Measurements from ENCODE around the gene RAPGEF3. TPM values are rescaled to one million over a fixed set of nuclear protein-coding genes. Genes with fewer than 3 reads are reported as not detected.

RAPGEF3 gene
- total and polyA plus RNA-seq, 2 donors from 2014 or later = 84.3 to 179 TPM

DNA sequence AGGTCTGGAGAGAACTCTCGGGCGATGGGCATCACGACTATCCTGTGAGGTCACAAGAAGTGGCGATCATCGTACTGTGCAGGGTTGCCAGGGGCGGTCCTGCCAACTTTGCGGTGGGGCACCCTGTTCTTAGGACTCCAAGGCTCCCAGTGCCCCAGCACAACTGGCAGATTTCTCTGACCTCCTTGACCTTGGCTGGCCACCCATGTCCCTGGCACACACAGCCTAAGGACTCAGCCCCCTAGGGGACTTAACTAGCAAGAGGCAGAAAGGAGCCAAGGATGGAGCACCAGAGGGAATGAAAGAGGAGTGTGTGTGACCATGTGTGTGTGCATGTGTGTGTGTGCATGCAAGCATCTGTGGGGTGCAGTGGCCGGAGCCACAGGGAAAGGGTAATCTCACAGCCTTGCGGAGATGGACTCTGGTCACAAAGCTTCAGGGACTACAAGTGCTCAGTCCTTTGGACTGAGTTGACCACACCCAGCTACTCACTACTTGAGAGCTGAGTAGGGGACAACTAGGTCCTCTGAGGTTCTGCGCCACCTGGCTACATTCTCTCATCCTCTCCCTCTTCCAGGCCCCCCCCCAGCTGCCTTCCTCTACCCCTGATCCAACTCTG lies 28.1 kb upstream of the RAPGEF3 start:
- no peak for FAIRE-seq
- DNase-seq = peak in 1 of 5 donors; percentile 35
- no peaks in the 10 kb centered on the region for H3K27me3 ChIP-seq (ENCODE audit: control insufficient read depth, insufficient read depth, low read length)
- no peaks in the 10 kb centered on the region for H3K9me3 ChIP-seq (ENCODE audit: control insufficient read depth in 2 of 3, insufficient read depth in 1 of 3, low read length in 3 of 3)
- H3K27ac ChIP-seq (ENCODE audit: low read depth in 2 of 2, low read length in 2 of 2) = no peak overlapping the region
- no peaks in the 10 kb centered on the region for H3K4me1 ChIP-seq (ENCODE audit: control insufficient read depth in 2 of 3, insufficient read depth in 2 of 3, low read depth in 1 of 3, low read length in 3 of 3)
- TF ChIP-seq CTCF (IDR thresholded peaks at IDR 0.05; ENCODE audit: borderline replicate concordance, extremely low read depth, insufficient read depth) = no peak
- H3K4me3 ChIP-seq (ENCODE audit: low read length in 3 of 3) = no peak overlapping the region
- no peak overlapping the region for H3K9ac ChIP-seq (ENCODE audit: low read length in 3 of 3)
- peaks cover 6 to 50% (median 24%) of the 10 kb centered on the region in 3 donors for H3K36me3 ChIP-seq (ENCODE audit: control insufficient read depth in 2 of 3, insufficient read depth in 3 of 3, low read length in 3 of 3)
- intact Hi-C loops (cut with DNase I) = loop anchor here (10.0 kb wide), 1 partner anchor 48 kb away; no protein-coding TSS in a partner anchor

GRCh38 chr12:47785887-47786661 lies 27.4 kb upstream of the RAPGEF3 start:
- Histone ChIP-seq H3K36me3 (ENCODE audit: control insufficient read depth in 2 of 3, insufficient read depth in 3 of 3, low read length in 3 of 3) (peaks cover 6 to 46% (median 29%) of the 10 kb centered on the region in 3 donors), H3K4me1 (ENCODE audit: control insufficient read depth in 2 of 3, insufficient read depth in 2 of 3, low read depth in 1 of 3, low read length in 3 of 3) (no peaks in the 10 kb centered on the region), H3K27ac (ENCODE audit: low read depth in 2 of 2, low read length in 2 of 2) (no peak overlapping the region), H3K9me3 (ENCODE audit: control insufficient read depth in 2 of 3, insufficient read depth in 1 of 3, low read length in 3 of 3) (no peaks in the 10 kb centered on the region), H3K4me3 (ENCODE audit: low read length in 3 of 3) (no peak overlapping the region), H3K27me3 (ENCODE audit: control insufficient read depth, insufficient read depth, low read length) (no peaks in the 10 kb centered on the region), H3K9ac (ENCODE audit: low read length in 3 of 3) (no peak overlapping the region)
- no peak for TF ChIP-seq CTCF (IDR thresholded peaks at IDR 0.05; ENCODE audit: borderline replicate concordance, extremely low read depth, insufficient read depth)
- DNase-seq = no peak
- FAIRE-seq = no peak
- intact Hi-C loops (cut with DNase I) = loop anchor here (10.0 kb wide), 1 partner anchor 49 kb away; no protein-coding TSS in a partner anchor

DNA sequence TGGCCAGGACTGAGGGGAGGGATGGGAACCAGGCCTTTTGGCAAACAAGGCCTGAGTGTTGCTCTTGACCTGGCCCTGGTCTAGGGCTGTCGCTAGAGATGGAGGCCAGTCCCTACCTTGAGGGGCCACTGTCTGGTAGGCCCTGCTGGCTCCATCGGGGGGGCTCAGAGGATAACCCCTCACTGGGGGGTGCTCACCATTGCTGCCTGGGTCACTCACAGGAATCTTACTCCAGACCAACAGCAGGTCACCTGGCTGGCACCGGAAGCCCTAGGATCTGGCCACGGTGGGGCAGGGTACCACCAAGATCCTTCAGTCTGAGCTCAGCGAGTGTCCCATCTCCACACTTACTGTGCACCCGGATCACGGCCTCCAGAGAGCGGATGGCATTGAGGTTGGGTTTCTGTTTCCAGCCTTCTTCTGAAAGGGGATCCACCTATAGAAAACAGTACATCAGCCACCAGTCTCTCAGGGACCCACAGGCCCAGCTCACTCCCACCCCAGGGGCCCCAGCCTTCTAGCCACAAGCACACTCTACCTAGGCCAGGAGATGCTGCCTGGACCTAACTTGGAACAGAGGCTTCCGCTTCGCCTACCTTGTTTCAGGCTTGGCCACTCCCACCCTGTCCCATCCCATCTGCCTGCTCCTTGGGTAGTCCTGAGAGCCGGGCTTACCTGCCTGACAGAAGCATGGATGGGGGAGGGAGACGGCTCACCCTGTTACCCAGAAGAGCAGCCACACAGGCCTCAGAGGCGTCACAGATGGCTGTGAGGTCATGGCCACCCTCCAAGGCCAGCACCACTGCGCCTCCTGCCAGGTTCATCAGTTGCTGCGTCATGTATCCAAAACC lies 26.6 kb upstream of the RAPGEF3 start:
- Histone ChIP-seq H3K9me3 (ENCODE audit: control insufficient read depth in 2 of 3, insufficient read depth in 1 of 3, low read length in 3 of 3) (no peaks in the 10 kb centered on the region), H3K4me3 (ENCODE audit: low read length in 3 of 3) (no peak overlapping the region), H3K27ac (ENCODE audit: low read depth in 2 of 2, low read length in 2 of 2) (no peak overlapping the region), H3K9ac (ENCODE audit: low read length in 3 of 3) (no peak overlapping the region), H3K36me3 (ENCODE audit: control insufficient read depth in 2 of 3, insufficient read depth in 3 of 3, low read length in 3 of 3) (peaks cover 6 to 38% (median 28%) of the 10 kb centered on the region in 3 donors), H3K4me1 (ENCODE audit: control insufficient read depth in 2 of 3, insufficient read depth in 2 of 3, low read depth in 1 of 3, low read length in 3 of 3) (no peaks in the 10 kb centered on the region), H3K27me3 (ENCODE audit: control insufficient read depth, insufficient read depth, low read length) (no peaks in the 10 kb centered on the region)
- FAIRE-seq (no peak), DNase-seq (peak in 1 of 5 donors; percentile 62)
- intact Hi-C loops (cut with DNase I) = loop anchor here (10.0 kb wide), 1 partner anchor 50 kb away; no protein-coding TSS in a partner anchor
- TF ChIP-seq CTCF (IDR thresholded peaks at IDR 0.05; ENCODE audit: borderline replicate concordance, extremely low read depth, insufficient read depth) = no peak

Data from kidney (tissue), 14 donors.